Mucosa of gallbladder (tissue), 1 donor: ENCODE data around the gene PGAP6. TPM values are rescaled to one million over a fixed set of nuclear protein-coding genes. Genes with fewer than 3 reads are reported as not detected.
"Not testable (repeated sequence)": the region's sequence is repeated elsewhere in the genome, so short reads cannot be mapped to it uniquely, and the experiment has no call there.

ENCODE experiments used
- DNase-seq: peaks from one replicate; pipeline ENCODE4 v3.0.0-alpha.2; 2020; ENCODE audit warnings: low spot score
- total RNA-seq: library from RNA; stranded (reverse); gene quantifications from one replicate; pipeline ENCODE4 v1.2.1, GENCODE V29; 2021
- donor health status: DM: no; HTN: no; CAD: no.

Gene PGAP6
- total RNA-seq, 1 donor from 2014 or later: 85.7 TPM

GRCh38 chr16:401468-402348 is 19.9 kb upstream of the PGAP6 start, which contains the start of gene DECR2:
DECR2 (plus strand) TSS chr16:401885; CDS start chr16:401964, 79 bp downstream.
- DNase-seq: peak; percentile 97

DNA sequence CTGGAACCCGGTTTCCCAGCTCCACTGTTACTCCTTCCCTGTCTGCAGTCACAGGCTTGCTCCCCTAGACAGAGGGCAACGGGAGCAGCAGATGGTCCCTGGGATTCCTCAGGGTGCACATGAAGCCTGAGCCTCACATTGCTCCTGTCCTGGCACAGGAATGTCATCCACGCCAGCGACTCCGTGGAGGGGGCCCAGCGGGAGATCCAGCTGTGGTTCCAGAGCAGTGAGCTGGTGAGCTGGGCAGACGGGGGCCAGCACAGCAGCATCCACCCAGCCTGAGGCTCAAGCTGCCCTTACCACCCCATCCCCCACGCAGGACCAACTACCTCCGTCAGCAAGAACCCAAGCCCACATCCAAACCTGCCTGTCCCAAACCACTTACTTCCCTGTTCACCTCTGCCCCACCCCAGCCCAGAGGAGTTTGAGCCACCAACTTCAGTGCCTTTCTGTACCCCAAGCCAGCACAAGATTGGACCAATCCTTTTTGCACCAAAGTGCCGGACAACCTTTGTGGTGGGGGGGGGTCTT is 18.3 kb upstream of the PGAP6 start:
- no peak for DNase-seq

GRCh38 chr16:399340-400019 is 17.7 kb upstream of the PGAP6 start:
- no peak for DNase-seq

- DNase-seq: no peak
Measured at GRCh38 chr16:398561-399339, 17.0 kb upstream of the PGAP6 start.

GRCh38 chr16:397736-398332 is 16.1 kb upstream of the PGAP6 start:
- DNase-seq: peak; percentile 54

- DNase-seq: no peak
Measured at GRCh38 chr16:397135-397661, 15.4 kb upstream of the PGAP6 start, which contains the start of gene NME4. NME4 (plus strand) TSS chr16:397199; CDS start chr16:397223, 24 bp downstream.

DNA sequence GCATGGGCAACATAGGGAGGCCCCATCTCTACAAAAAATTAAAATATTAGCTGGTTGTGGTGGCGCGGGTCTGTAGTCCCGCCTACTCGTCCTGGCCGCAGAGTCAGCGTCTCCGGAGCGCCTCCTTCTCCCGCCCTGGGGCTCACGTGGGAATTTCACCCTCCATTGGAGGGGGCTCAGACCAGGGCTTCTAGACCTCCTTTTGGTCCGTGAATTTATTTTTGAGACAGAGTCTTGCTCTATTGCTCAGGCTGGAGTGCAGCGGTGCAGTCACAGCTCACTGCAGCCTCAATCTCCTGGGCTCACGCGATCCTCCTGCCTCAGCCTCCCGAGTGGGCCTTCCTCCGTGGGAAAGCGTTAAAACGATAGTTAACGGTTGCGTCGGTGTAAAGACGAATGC is 14.8 kb upstream of the PGAP6 start:
- DNase-seq: no peak

- no peak for DNase-seq
Measured at GRCh38 chr16:396199-396598, 14.4 kb upstream of the PGAP6 start.

GRCh38 chr16:392450-393030 is 10.8 kb upstream of the PGAP6 start:
- no peak for DNase-seq

GRCh38 chr16:391885-392335 is 10.1 kb upstream of the PGAP6 start:
- DNase-seq: no peak

- DNase-seq: no peak
Measured at GRCh38 chr16:389352-389751, 7.6 kb upstream of the PGAP6 start.

GRCh38 chr16:387761-388666 is 6.2 kb upstream of the PGAP6 start:
- not testable (repeated sequence) for DNase-seq

GRCh38 chr16:386641-387156 is 4.9 kb upstream of the PGAP6 start:
- no peak for DNase-seq

GRCh38 chr16:383326-384051 is 1.7 kb upstream of the PGAP6 start:
- peak; percentile 59 for DNase-seq

DNA sequence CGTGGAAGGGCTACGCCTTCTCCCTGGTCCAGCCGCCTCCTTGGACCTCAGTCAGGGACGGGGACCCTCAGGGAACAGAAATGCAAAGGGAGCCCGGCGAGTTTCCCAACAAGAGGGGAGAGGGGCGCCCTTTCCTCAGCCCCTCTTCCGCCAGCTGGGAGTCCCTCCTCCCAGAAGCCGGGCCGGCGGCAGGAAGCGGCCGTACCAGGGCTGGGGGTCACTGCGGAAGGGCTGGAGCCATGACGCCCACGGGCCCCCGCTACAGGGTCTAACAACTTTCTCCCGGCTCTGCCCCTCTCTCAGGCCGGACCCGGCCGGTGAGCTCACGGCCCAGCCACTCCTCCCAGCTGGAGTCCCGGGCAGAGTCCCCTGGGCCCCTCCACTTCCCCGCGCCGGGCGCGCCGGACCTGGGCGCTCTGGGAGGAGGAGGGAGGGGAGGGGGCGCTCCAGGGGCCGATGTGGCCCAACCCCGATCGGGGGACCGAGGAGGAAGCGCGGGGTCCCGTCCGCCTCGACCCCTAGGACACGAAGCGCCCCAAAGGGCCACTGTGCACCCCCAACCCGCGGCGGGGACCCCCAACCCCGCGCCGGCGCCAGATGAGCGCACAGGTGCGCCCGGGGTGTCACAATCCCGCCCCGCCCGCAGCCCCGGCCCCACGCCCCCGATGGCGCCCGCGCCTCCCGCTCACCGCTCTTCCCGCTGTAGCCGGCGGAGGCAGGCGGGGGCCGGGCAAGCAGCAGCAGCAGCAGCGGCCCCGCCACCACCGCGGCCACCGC is 578 bp downstream of the PGAP6 start:
- DNase-seq: no peak

DNA sequence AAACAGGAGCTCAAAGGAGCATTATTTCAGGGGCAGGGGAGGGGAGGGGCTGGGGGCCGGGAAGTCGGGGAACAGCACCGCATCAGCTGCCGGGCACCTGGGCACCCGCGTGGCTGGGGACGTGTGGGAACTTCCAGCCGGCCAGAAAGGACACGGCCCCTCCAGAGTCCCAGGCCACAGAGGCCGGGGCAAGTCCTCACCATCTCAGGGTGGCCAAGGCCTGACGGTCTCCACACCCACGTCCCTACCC is 1.1 kb downstream of the PGAP6 start:
- DNase-seq: no peak

GRCh38 chr16:379961-380761 is 1.6 kb downstream of the PGAP6 start:
- DNase-seq: no peak
